HG02678 (cell line): ENCODE measurements around the gene HSPD1.

ENCODE experiments used
- ATAC-seq: cut with Tn5 transposase; IDR thresholded peaks from one replicate; pipeline ENCODE4 v1.9.1; 2021; ENCODE audit warnings: mild to moderate bottlenecking, moderate library complexity; ENCODE audit not compliant: unreplicated experiment

The HSPD1 gene

DNA sequence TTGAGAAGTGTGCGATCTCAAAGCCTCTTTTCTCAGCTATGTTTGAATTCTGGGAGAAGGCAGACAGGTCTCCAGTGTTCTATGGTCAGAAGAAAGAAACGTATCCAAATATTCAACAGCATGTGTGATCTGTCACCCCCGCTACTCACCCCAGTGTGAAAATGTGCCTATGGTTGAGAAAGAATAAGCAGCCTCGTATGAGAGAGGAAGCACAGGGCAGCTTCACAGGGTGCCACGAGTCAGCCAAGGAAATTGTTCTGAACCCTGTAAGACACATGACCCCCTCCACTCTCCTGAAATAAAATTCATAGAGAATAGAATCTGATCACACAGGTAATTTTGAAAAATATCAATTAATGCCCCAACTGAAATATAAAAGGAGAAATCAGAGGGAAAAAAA is 56.8 kb downstream of the HSPD1 start:
- ATAC-seq: no peak

DNA sequence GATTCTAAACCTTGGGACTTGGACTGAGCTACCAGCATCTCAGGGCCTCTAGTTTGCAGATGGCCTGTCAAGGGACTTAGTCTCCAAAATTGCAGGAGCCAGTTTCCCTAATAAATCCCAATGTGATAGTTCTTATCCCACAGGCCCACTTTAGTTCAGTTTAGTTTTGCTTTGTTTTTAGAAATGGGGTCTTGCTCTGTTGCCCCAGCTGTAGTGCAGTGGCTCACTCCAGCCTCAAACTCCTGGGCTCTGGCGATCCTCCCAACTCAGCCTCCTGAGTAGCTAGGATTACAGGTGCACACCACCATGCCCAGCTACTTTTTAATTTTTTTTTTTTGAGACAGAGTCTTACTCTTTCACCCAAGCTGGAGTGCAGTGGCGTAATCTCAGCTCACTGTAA is 62.3 kb downstream of the HSPD1 start:
- no peak for ATAC-seq
